Activated naive CD4-positive, alpha-beta T cell treated with anti-CD3 and anti-CD28 coated beads, Interleukin-2, amount 50 U/mL, for 72 hours (primary cell): ENCODE data around the gene PRKG1. TPM values are rescaled to one million over a fixed set of nuclear protein-coding genes. Genes with fewer than 3 reads are reported as not detected.
"Not testable (repeated sequence)": the region's sequence is repeated elsewhere in the genome, so short reads cannot be mapped to it uniquely, and the experiment has no call there.

Experiments used
- ATAC-seq, 2 donors: fragments of 150-1000 bp; cut with Tn5 transposase; 2 replicates each; pipeline ENCODE4 v1.10.0; 2021; ENCODE audit warnings: mild to moderate bottlenecking in 2 of 2, moderate library complexity in 2 of 2
- DNase-seq, 2 donors: peaks; one replicate each; pipeline ENCODE4 v3.0.0; 2021 to 2022; ENCODE audit warnings: low spot score in 2 of 2
- H3K27ac Mint-ChIP-seq, 2 donors: one replicate each; pipeline ENCODE4 v1.8.0; 2022; ENCODE audit warnings: mild to moderate bottlenecking in 2 of 2, mixed read lengths in 2 of 2
- H3K36me3 Mint-ChIP-seq, 2 donors: one replicate each; pipeline ENCODE4 v1.8.0; 2022; ENCODE audit warnings: mixed read lengths in 2 of 2
- H3K9me3 Mint-ChIP-seq, 2 donors: one replicate each; pipeline ENCODE4 v1.8.0; 2022; ENCODE audit warnings: mixed read lengths in 2 of 2
- total RNA-seq, 2 donors: library from RNA; stranded (reverse); gene quantifications; one replicate each; pipeline ENCODE4 v1.2.3, GENCODE V29; 2022

PRKG1 gene
- total RNA-seq, 2 donors from 2014 or later = not detected

DNA sequence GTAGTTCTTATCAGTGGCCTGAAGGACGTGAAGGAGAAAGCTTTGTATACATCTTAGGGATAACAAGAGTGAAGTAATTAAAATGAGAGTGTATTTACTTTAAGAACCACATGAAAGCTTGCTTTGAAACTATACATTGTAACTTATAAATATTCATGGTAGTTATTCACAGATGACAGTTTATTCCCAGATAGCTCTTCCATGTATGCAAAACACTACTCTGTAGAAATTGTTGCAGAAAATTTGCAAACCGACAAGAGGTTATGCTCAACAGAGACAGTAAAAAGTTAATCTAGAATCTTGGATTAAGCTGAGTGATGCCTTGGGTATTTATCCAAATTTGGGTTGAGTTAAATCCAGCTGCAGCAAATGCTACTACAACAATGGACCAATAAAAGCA, 301.5 kb downstream of the PRKG1 start:
- Mint-ChIP-seq H3K9me3 (no peaks in the 10 kb centered on the region), H3K27ac (no peak overlapping the region), H3K36me3 (no peaks in the 10 kb centered on the region)
- ATAC-seq = no peak
- DNase-seq = no peak

DNA sequence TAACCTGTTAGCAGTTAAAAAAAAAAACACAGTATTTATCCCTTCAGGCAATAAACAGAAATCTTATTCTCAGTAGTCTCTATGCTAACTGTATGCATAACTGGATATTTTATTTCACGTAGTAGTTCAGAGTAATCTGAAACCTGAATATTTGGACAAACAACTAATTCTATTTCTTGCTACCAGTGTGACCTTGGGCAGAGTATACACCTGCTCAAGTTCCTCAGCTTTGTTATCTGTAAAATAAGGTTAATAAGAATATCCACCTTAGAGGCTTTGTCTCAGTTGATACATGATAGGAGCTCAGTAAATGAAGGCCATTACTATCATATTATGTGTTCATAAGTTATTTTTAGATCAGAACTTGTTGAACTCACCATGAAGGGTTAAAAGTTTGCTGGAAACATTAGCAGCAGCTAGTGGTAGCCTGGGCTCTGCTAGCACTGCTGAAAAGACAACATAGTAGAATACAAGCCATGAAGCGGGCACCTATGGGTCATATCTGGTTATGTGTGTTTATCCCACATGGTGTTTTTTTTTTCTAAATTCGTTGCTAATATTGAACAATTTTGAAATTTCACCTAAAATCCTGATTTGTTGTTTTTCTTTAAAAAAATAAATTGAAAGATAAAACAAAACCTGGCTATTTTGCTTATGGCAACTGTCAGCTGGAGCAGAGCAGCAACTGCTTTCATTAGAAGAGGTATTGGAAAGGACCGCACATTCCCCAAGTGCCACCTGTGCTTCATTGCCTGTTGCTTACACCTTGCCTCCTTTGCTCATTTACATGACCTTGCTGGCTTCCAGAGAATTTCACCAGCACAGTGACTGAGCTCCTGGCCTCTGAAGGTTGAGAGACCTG, 303.0 kb downstream of the PRKG1 start:
- DNase-seq = no peak
- H3K27ac Mint-ChIP-seq = no peak overlapping the region
- no peaks in the 10 kb centered on the region for H3K9me3 Mint-ChIP-seq
- H3K36me3 Mint-ChIP-seq = no peaks in the 10 kb centered on the region
- no peak for ATAC-seq

DNA sequence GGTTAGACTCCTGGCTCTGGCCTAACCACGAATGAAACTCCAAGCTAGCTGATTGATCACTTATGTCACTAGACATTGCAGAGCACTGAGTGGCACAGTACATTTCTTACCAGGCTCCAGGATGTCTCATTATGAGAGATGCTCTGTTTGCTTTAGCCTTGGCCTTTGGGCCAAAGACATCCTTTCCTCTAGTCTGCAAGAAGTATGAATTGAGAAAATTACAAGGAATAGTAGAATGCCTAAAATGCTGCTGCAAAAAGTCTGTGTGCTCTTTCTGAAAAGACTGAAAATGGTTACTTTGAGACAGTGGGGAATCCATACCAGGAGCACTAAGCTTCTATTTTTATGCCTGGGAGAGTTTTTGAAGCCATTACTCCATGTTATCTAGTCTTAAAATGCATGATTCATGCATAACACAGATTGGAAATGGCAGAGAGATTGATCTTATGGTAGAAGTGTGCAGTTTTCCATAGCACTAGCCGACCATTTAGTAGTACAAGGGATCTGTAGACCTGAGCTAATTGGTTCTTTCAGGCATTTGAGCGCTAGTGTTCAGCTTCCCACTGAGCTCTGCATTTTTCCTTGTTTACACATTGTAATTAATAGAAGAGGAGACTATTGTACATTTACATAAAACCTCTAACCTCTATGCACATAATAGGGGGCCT, 303.8 kb downstream of the PRKG1 start:
- Mint-ChIP-seq H3K36me3 (no peaks in the 10 kb centered on the region), H3K9me3 (no peaks in the 10 kb centered on the region), H3K27ac (no peak overlapping the region)
- no peak for DNase-seq
- no peak for ATAC-seq

DNA sequence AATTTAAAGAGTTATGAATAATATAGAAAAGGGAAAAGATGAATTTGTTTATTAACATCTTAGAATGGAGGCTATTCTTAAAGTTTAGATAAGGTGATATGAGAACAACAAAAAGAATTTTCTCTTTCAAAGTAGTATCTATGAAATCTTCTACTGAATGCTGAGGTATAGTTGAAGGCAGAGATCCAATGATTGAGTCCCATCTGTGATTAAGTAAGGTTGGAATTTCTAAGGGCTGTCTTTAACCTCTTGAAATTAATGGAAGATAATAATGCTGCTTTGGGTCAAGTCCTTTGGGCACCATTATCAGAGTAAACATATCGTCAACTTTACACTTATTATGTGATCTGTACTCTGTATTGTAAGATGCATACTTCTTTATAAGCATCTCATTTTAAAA, 307.9 kb downstream of the PRKG1 start:
- DNase-seq = no peak
- ATAC-seq = no peak
- H3K36me3 Mint-ChIP-seq = no peaks in the 10 kb centered on the region
- no peak overlapping the region for H3K27ac Mint-ChIP-seq
- H3K9me3 Mint-ChIP-seq = no peaks in the 10 kb centered on the region

DNA sequence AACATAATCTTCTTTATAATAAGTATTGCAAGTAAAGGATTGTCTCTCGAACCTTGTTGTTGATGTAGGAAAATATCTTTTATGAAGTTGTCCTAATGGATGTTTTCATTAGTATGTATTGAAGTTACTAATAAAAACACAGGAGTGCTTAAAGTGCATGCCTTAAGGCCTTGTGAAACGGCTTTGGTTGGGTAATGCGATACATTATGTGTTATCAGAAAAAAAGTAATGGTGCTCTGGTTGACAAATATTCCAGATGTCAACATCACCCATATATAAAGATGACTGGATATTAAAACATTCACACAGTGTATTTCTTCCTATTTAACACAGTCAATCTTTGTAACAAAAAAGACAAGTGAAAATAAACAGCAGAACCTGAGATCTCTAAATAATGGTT, 310.7 kb downstream of the PRKG1 start:
- ATAC-seq (no peak), DNase-seq (no peak)
- no peak overlapping the region for H3K27ac Mint-ChIP-seq
- no peaks in the 10 kb centered on the region for H3K9me3 Mint-ChIP-seq
- H3K36me3 Mint-ChIP-seq = no peaks in the 10 kb centered on the region

DNA sequence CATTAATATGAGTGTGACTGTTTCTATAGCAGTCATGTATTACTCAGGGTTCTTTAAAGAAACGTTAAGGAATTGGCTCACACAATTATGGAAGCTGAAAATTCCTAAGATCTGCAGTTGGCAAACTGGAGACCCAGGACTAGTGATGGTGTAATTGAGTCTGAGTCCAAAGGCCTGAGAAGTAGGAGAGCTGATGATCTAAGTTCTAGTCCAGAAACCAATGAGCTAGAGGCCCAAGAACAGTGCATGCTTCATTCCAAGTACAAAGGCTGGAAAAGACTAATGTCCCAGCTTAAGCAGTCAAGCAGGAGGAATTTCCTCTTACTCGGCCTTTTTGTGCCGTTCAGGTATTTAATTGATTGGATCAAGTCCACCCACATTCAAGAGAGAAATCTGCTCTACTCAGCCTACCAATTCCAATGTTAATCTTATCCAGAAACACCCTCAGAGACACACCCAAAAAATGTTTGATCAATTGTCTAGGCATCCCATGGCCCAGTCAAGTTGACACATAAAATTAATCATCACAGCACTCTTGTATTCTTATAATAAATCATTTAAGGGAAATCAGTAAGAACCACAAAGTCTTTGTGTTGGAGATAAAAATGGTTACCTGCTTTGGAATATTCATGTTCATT, 312.1 kb downstream of the PRKG1 start:
- Mint-ChIP-seq H3K9me3 (no peaks in the 10 kb centered on the region), H3K27ac (no peak overlapping the region), H3K36me3 (no peaks in the 10 kb centered on the region)
- ATAC-seq = no peak
- no peak for DNase-seq

DNA sequence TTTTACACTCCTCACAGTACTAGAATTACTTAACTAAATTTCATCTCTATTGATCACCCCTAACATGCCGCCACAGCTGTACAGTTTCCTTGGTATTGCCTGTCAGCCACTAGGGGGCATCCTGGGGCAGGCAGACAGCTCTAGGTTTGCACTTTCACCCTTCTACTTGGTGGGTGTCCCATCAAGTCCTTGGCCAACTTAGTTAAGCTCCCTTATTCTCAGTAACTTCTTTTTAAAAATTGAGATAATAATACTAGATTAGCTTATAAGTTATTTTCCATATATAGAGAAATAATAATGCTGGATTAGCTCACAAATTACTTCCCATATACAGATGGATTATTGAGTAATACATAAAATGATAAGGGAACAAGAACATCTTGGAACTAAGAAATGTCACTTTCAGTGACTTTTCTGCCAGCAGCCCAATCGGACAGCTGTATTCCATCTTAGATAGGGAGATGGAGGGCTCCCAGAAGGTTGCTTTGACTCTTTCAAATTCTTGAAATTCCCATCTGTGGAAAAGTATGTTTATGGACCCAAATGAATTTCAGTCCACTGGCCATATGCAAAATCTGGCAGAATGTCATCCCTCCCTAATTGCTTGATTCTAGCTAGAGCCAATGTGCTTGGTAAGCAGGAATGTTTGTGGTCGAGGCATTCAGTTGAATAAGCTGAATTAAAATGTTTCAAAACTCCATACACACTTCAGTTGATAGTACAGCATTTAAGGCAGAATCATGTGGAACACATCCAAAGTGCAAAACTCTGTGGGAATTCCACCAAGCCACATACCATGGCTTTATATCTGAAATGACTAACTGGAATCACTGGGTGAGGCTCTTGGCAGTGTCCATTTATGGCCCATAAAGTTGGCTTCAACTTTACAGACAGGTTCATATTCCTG, 315.4 kb downstream of the PRKG1 start:
- Mint-ChIP-seq H3K36me3 (no peaks in the 10 kb centered on the region), H3K27ac (no peak overlapping the region), H3K9me3 (no peaks in the 10 kb centered on the region)
- DNase-seq (peak in 1 of 2 donors; percentile 57), ATAC-seq (peak; percentile 28 to 67)

DNA sequence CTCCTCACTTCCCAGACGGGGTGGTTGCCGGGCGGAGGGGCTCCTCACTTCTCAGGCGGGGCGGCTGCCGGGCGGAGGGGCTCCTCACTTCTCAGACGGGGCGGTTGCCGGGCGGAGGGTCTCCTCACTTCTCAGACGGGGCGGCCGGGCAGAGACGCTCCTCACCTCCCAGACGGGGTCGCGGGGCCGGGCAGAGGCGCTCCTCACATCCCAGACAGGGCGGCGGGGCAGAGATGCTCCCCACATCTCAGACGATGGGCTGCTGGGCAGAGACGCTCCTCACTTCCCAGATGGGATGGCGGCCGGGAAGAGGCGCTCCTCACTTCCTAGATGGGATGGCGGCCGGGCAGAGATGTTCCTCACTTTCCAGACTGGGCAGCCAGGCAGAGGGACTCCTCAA, 318.7 kb downstream of the PRKG1 start:
- ATAC-seq, H3K36me3 Mint-ChIP-seq, H3K9me3 Mint-ChIP-seq, H3K27ac Mint-ChIP-seq, DNase-seq: not testable (repeated sequence)

DNA sequence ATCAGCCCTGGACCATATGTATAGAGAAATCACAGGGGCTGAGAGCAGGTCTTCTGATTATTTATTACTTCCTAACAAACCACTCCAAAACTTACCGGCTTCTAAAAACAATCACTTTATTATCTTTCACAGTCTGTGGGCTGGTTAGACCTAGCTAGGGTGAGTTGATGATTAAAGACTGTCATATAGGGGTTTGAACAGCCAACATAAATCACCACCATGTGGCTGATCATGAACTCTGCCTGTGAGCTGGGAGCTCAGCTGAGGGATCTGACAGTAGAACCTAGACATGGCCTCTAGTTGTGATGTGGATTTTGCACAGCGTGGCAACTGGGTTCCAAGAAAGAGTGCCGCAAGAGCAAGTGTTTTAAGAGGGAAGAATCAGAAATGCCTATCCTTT, 319.8 kb downstream of the PRKG1 start:
- DNase-seq (no peak), ATAC-seq (no peak)
- Mint-ChIP-seq H3K27ac (no peak overlapping the region), H3K9me3 (no peaks in the 10 kb centered on the region), H3K36me3 (no peaks in the 10 kb centered on the region)

DNA sequence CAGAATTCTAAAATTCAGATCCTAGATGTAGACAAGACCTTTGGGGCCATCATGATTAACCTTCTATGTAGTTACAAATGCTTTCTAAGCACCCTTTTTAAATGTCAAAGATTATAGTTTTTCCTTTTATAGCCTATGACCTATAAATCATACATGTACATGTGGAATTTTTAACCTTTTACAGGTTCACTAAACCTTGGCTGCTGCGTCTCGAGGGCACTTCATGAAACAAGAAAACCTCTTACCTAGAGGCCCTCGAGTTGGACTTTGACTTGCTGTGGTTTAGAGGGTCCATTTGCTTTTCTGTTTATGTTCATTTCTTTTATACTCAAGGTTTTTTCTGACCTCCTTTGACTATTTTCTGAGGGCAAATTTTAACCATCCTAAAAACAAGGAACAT, 323.0 kb downstream of the PRKG1 start:
- Mint-ChIP-seq H3K27ac (no peak overlapping the region), H3K9me3 (no peaks in the 10 kb centered on the region), H3K36me3 (no peaks in the 10 kb centered on the region)
- ATAC-seq = no peak
- no peak for DNase-seq

DNA sequence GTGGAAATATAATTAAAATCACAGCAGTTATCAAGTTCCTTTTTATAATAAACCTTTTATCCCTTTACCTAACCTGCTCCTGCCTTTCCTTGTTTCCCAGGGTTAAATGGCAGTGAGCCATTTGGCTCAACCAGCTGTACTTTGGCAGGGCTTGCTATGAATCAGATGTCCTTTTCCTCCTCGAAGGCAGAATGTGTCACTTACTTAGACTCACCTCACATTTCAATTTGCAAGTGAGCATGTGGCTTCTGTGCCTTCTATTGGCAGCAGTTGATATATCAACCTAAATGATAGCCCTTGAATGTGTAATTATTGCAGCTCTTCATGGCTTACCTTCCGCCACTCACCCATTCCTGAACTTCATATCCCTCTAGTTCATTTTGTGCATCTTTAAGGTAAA, 323.4 kb downstream of the PRKG1 start:
- H3K36me3 Mint-ChIP-seq = no peaks in the 10 kb centered on the region
- no peak for DNase-seq

DNA sequence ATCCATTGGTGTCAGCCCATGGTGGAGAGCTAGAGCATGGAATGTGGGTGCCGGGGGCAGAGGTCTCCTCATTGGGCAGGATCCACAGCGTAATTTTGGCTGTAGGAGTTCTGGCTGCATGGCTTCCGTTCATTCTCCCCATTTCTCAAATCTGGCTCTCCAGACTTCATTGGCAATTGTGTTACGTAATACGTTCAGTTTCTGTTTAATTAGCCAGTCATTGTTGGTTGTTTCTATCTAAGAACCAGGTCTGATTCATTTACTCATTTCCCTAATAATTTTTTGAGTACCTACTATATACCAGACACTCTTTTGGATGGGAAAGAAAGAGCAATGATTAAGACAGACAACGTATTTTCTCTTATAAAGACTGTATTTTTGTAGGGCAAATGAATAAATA, 325.6 kb downstream of the PRKG1 start:
- H3K27ac Mint-ChIP-seq = no peak overlapping the region
- no peaks in the 10 kb centered on the region for H3K9me3 Mint-ChIP-seq
- H3K36me3 Mint-ChIP-seq = no peaks in the 10 kb centered on the region
- no peak for ATAC-seq
- no peak for DNase-seq

More for the DNA sequence above, 323.4 kb downstream of the PRKG1 start:
- Mint-ChIP-seq H3K9me3 (no peaks in the 10 kb centered on the region), H3K27ac (no peak overlapping the region)
- no peak for ATAC-seq

DNA sequence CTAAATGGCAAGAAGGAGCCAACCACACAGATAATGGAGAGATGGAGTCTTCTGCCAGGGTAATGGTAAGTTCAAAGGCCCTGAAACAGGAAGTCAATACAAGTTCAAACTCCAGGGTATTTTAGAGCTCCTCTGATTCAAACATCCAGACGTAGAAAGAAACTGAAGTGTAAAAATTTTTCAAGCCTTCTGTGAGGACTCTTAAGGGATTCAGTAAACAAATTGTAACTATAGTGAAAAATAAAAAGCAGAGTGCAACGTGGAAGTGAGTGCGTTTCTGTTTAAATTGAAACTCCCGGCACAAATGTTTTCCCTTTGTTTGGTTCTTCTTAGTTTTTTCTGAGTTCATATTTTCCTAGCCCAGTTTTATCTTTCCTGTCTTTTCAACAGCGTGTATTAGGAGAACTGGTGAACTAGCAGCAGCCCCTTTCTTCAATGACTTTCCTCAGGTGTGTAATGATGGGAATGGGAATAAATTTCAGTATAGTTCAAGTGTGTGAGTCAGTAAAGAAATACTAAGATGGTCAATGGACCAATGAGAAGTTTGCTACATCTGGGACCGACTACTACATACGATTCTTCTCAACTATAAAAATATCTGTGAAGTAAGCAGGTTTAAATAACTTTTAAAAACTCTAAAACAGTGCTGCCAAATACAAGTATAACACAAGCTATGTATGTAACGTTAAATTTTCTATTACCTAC, 326.3 kb downstream of the PRKG1 start:
- Mint-ChIP-seq H3K9me3 (no peaks in the 10 kb centered on the region), H3K36me3 (no peaks in the 10 kb centered on the region), H3K27ac (no peak overlapping the region)
- DNase-seq = no peak
- no peak for ATAC-seq

DNA sequence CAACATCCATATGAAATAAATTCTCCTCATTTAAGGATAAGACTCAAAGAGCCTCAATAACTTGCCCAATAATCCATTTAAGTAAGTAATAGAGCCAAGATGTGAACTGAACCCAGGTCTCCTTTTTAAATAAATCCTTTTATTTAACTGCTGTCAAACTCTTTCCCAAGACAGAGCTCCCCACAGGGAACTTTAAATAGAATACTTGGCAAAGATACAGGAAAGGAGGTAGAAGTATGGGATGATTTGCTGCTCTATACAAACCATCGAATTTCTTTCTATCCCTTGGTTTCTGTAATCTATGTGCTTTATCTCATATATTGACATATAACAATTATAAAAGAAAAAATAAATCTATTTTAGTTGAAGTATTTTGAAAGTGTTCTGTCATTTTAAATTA, 329.2 kb downstream of the PRKG1 start:
- Mint-ChIP-seq H3K9me3 (no peaks in the 10 kb centered on the region), H3K36me3 (no peaks in the 10 kb centered on the region), H3K27ac (no peak overlapping the region)
- DNase-seq = no peak
- no peak for ATAC-seq

DNA sequence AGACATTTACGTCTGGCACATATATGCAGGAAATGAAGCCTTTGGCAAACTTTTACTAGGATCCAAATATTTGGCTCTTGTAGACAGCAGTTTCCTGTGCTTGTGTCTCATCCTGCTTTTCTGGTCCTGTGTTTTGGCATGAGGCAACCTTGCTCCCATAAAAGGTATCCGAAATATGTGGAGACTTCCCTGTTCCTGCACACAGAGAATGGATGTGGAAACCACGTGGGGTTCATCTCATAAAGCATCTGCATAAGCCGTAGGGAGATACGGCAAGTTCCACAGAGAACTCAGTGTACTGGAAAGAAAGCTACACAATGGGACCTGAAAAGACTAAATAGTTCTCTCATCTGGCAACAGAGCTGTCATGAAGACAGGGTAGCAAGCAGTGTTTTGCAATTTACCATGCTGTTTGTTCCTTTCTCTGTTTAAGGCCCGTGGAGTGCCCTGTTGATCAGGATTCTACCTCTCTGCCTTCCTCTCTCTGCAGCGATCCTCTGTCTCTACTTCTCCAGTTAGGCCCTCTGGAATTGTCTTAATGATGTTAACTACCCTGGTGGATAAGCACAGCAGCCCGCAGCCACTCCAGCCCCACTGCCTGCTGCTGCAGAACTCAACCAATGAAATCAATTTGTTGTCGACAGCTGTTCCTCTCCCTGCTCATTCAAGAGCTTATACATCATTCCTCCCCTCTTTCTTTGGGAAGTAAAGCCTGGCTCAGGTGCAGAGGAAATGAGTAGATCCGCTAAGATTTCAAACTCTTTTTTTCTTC, 331.5 kb downstream of the PRKG1 start:
- DNase-seq (no peak), ATAC-seq (no peak)
- no peaks in the 10 kb centered on the region for H3K9me3 Mint-ChIP-seq
- H3K36me3 Mint-ChIP-seq = no peaks in the 10 kb centered on the region
- no peak overlapping the region for H3K27ac Mint-ChIP-seq
